Stimulated activated CD8-positive, alpha-beta memory T cell treated with anti-CD3 and anti-CD28 coated beads, Interleukin-12 subunit alpha, Interleukin-12 subunit beta, amount 100 ng/mL, for 4 hours (primary cell): ENCODE results near the gene GFRA1.

Experiments used
- DNase-seq: peaks from one replicate; pipeline ENCODE4 v3.0.0-alpha.2; 2020; ENCODE audit warnings: low read depth

GFRA1 gene

GRCh38 chr10:116124777-116125176, 148.2 kb downstream of the GFRA1 start:
- DNase-seq = no peak

- DNase-seq = no peak
Measured at GRCh38 chr10:116122664-116123063, 150.3 kb downstream of the GFRA1 start.

GRCh38 chr10:116121640-116122525, 151.1 kb downstream of the GFRA1 start:
- no peak for DNase-seq

GRCh38 chr10:116120688-116121455, 152.1 kb downstream of the GFRA1 start:
- DNase-seq = no peak

- no peak for DNase-seq
Measured at GRCh38 chr10:116118847-116119246, 154.2 kb downstream of the GFRA1 start.

- DNase-seq = no peak
Measured at GRCh38 chr10:116115797-116116196, 157.2 kb downstream of the GFRA1 start.

- no peak for DNase-seq
Measured at GRCh38 chr10:116115036-116115641, 157.9 kb downstream of the GFRA1 start.

GRCh38 chr10:116113721-116114501, 159.1 kb downstream of the GFRA1 start:
- DNase-seq = no peak

GRCh38 chr10:116112232-116113231, 160.5 kb downstream of the GFRA1 start:
- DNase-seq = no peak

GRCh38 chr10:116111483-116112095, 161.4 kb downstream of the GFRA1 start:
- no peak for DNase-seq

- DNase-seq = no peak
Measured at GRCh38 chr10:116110736-116111135, 162.3 kb downstream of the GFRA1 start.

- no peak for DNase-seq
Measured at GRCh38 chr10:116109881-116110280, 163.1 kb downstream of the GFRA1 start.

GRCh38 chr10:116109481-116109880, 163.5 kb downstream of the GFRA1 start:
- DNase-seq = no peak

- no peak for DNase-seq
Measured at GRCh38 chr10:116108095-116108494, 164.9 kb downstream of the GFRA1 start.

- DNase-seq = no peak
Measured at GRCh38 chr10:116106611-116107010, 166.4 kb downstream of the GFRA1 start.

- DNase-seq = no peak
Measured at GRCh38 chr10:116105264-116105663, 167.7 kb downstream of the GFRA1 start.

GRCh38 chr10:116104210-116104932, 168.6 kb downstream of the GFRA1 start:
- DNase-seq = no peak

GRCh38 chr10:116103668-116104067, 169.3 kb downstream of the GFRA1 start:
- DNase-seq = no peak

GRCh38 chr10:116101616-116102315, 171.2 kb downstream of the GFRA1 start:
- no peak for DNase-seq
